Gastrocnemius medialis (tissue), 4 donors: ENCODE results near the gene SEMA4G. TPM values are rescaled to one million over a fixed set of nuclear protein-coding genes. Genes with fewer than 3 reads are reported as not detected.

ENCODE experiments used
- ATAC-seq, 2 donors: fragments of 150-250 bp; one replicate each; pipeline ENCODE4 v1.9.1; 2016
- DNase-seq, 2 donors: peaks; one replicate each; pipeline ENCODE4 v3.0.0-alpha.2; 2019
- H3K27ac ChIP-seq, 4 donors: fragments of 200-600 bp; sonication (generic); 1 replicate in 1 of 4; 2 replicates in 3 of 4; pipeline ENCODE4 v1.5.1; 2016 to 2018; ENCODE audit warnings: mild to moderate bottlenecking in 2 of 4, moderate library complexity in 1 of 4
- H3K27me3 ChIP-seq, 3 donors: fragments of 200-600 bp; sonication (generic) in 2 of 3; 1 replicate in 1 of 3; 2 replicates in 2 of 3; pipeline versions ENCODE4 v1.5.1 to v1.6.0; 2016 to 2019; ENCODE audit warnings: mild to moderate bottlenecking in 1 of 3, moderate library complexity in 1 of 3
- H3K36me3 ChIP-seq, 2 donors: fragments of 200-600 bp; sonication (generic) in 1 of 2; one replicate each; pipeline ENCODE4 v1.5.1; 2017 to 2018
- H3K4me1 ChIP-seq, 2 donors: fragments of 200-600 bp; sonication (generic) in 1 of 2; one replicate each; pipeline ENCODE4 v1.5.1; 2016 to 2017; ENCODE audit warnings: mild to moderate bottlenecking in 2 of 2
- H3K4me3 ChIP-seq, 4 donors: fragments of 200-600 bp; sonication (generic) in 3 of 4; 1 replicate in 1 of 4; 2 replicates in 3 of 4; pipeline ENCODE4 v1.5.1; 2016 to 2019; ENCODE audit warnings: mild to moderate bottlenecking in 2 of 4
- H3K9me3 ChIP-seq, 3 donors: fragments of 200-600 bp; sonication (generic) in 2 of 3; 1 replicate in 1 of 3; 2 replicates in 2 of 3; pipeline ENCODE4 v1.5.1; 2016 to 2019
- POLR2A ChIP-seq, 2 donors: fragments of 450-650 bp; IDR thresholded peaks; one replicate each; pipeline ENCODE4 v1.6.1; 2017; ENCODE audit warnings: antibody characterized with exemption in 2 of 2, mild to moderate bottlenecking in 2 of 2, moderate library complexity in 2 of 2
- in situ Hi-C, 4 donors: fragments of 200-750 bp; cut with MboI; loops; one replicate each; pipeline versions ENCODE4 v1.15.0 to v1.8.0; 2017; ENCODE audit warnings: low sequenced_read_pairs in 4 of 4
- intact Hi-C: fragments of 100-400 bp; cut with DNase I; formaldehyde crosslinking; loops from one replicate; pipeline ENCODE4 v1.15.1; 2023; ENCODE audit warnings: low total_unique reads
- total RNA-seq, 4 donors: library from RNA; depleted of rRNA; stranded (reverse); fragments of >200 nt; gene quantifications; one replicate each; pipeline versions ENCODE4 v1.1.0 to v1.2.3, GENCODE V29; 2016
- TF ChIP-seq, protein P1 (sequence below), 5 experiments: fragments of 450-650 bp in 3 of 5; fragments of 200-600 bp in 2 of 5; sonication (generic) in 2 of 5; IDR thresholded peaks in 4 of 5; conservative IDR thresholded peaks in 1 of 5; 1 replicate in 4 of 5; 2 replicates in 1 of 5; pipeline ENCODE4 v1.5.1; 2016 to 2019; ENCODE audit warnings: antibody characterized with exemption in 5 of 5, mild to moderate bottlenecking in 3 of 5, moderate library complexity in 3 of 5

Gene SEMA4G
- total RNA-seq, 4 donors from 2014 or later: 0.46 to 1.1 (median 0.52) TPM

DNA sequence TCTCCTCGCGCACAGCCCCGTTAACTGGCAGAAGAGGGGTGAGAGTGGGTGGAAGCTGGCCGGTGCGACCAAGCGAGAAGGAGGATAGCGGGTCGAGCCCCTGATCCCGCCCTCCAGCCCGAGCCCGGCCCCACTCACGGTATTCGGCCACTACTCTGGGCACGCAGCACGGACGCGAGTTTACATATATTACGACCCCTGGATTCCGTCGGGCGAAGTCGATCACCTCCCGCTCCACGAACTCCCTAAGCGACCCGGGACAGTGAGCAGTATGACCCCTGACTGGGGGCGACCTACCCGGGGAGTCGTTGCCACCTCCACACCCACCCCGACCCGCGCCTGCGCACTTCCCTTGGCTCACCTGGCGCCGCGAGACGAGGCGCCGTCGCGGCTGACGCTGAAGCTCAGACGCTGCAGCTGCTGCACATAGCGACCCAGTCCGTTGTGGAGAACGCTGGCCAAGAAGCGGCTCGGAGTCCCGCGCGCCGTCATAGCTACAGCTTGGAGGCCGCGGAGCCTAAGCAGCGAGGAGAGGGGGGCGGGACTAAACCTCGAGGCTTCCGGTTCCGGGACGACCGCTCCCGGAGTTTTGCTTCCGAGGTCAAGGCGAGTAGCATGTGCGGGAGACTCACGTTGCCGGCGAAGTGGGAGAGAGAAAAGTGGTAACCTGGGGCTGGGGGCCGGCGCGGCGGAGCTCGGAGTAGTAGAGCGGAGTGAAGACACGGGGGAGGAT is 17.8 kb downstream of the SEMA4G start, which contains the start of the genes MRPL43 and TWNK:
MRPL43 (minus strand) TSS at position 546 of the 733 bp plus-strand sequence; CDS start at position 492, 54 bp downstream.
TWNK (plus strand) TSS at position 592 of the 733 bp plus-strand sequence. CDS start 668 bp downstream, outside the sequence.
- Histone ChIP-seq H3K27ac (peak within 1 kb of the TSS; percentile 79 to 91 (median 84)), H3K9me3 (no peaks in the 10 kb centered on the region), H3K4me3 (peak within 1 kb of the TSS; percentile 78 to 96 (median 90)), H3K36me3 (peaks cover 0 to 37% of the 10 kb centered on the region in 2 donors), H3K27me3 (no peaks in the 10 kb centered on the region), H3K4me1 (peaks cover 32 to 37% of the 10 kb centered on the region in 2 donors)
- DNase-seq: peak; percentile 70 to 77
- in situ Hi-C loops: no loop called here
- intact Hi-C loops: no loop called here
- TF ChIP-seq POLR2A (IDR thresholded peaks at IDR 0.05): peak; percentile 43 to 51
- TF ChIP-seq, protein P1, sequence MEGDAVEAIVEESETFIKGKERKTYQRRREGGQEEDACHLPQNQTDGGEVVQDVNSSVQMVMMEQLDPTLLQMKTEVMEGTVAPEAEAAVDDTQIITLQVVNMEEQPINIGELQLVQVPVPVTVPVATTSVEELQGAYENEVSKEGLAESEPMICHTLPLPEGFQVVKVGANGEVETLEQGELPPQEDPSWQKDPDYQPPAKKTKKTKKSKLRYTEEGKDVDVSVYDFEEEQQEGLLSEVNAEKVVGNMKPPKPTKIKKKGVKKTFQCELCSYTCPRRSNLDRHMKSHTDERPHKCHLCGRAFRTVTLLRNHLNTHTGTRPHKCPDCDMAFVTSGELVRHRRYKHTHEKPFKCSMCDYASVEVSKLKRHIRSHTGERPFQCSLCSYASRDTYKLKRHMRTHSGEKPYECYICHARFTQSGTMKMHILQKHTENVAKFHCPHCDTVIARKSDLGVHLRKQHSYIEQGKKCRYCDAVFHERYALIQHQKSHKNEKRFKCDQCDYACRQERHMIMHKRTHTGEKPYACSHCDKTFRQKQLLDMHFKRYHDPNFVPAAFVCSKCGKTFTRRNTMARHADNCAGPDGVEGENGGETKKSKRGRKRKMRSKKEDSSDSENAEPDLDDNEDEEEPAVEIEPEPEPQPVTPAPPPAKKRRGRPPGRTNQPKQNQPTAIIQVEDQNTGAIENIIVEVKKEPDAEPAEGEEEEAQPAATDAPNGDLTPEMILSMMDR (IDR thresholded peaks at IDR 0.05 in 4 of 5, conservative IDR thresholded peaks at IDR 0.05 in 1 of 5): no peak
- ATAC-seq: peak; percentile 95

DNA sequence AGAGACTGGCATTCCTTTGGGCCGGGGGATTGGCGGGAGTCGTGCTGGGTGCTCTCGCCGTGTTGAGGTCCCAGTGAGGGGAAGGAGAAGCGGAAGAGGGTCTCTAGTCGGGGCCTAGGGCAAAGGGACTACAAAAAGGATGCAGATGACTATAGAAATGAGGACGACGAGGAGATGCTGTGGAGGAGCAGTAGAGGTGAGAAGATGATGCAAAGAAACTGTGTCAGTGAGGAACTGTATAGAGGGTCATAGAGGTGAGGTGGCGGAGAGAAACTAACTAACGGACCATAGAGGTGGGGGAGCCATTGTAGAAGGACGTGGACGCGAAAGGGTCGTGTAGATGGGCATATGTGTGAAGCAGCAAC is 18.4 kb downstream of the SEMA4G start:
- peaks cover 32 to 37% of the 10 kb centered on the region in 2 donors for H3K4me1 ChIP-seq
- TF ChIP-seq POLR2A (IDR thresholded peaks at IDR 0.05): peak in 1 of 2 donors; percentile 6
- TF ChIP-seq, protein P1 (IDR thresholded peaks at IDR 0.05 in 4 of 5, conservative IDR thresholded peaks at IDR 0.05 in 1 of 5): no peak
- ATAC-seq (no peak), DNase-seq (no peak)
- H3K4me3 ChIP-seq: peak overlapping the region; percentile 78 to 96 (median 90)
- peak overlapping the region; percentile 79 to 91 (median 84) for H3K27ac ChIP-seq
- in situ Hi-C loops: no loop called here
- H3K9me3 ChIP-seq: no peaks in the 10 kb centered on the region
- H3K27me3 ChIP-seq: no peaks in the 10 kb centered on the region
- intact Hi-C loops: no loop called here
- peaks cover 0 to 37% of the 10 kb centered on the region in 2 donors for H3K36me3 ChIP-seq

DNA sequence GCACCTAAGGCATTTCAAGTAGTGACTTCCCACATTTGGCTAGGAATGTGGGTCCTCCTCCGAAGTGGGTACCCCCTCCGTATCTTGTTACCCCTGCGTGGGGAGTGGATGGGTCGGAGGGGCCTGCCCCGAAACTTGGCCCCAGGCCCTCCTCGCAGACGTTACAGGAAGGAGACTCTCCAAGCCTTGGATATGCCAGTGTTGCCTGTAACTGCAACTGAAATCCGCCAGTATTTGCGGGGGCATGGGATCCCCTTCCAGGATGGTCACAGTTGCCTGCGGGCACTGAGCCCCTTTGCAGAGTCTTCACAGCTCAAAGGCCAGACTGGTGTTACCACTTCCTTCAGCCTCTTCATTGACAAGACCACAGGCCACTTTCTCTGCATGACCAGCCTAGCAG is 18.9 kb downstream of the SEMA4G start:
- Histone ChIP-seq H3K27ac (peak overlapping the region in 2 of 4 donors; percentile 86 to 91), H3K27me3 (no peaks in the 10 kb centered on the region), H3K9me3 (no peaks in the 10 kb centered on the region), H3K36me3 (peaks cover 0 to 40% of the 10 kb centered on the region in 2 donors), H3K4me1 (peaks cover 32 to 37% of the 10 kb centered on the region in 2 donors), H3K4me3 (peak overlapping the region; percentile 78 to 96 (median 90))
- intact Hi-C loops: no loop called here
- in situ Hi-C loops: no loop called here
- TF ChIP-seq, protein P1 (IDR thresholded peaks at IDR 0.05 in 4 of 5, conservative IDR thresholded peaks at IDR 0.05 in 1 of 5): no peak
- TF ChIP-seq POLR2A (IDR thresholded peaks at IDR 0.05): no peak
- ATAC-seq: no peak
- no peak for DNase-seq

DNA sequence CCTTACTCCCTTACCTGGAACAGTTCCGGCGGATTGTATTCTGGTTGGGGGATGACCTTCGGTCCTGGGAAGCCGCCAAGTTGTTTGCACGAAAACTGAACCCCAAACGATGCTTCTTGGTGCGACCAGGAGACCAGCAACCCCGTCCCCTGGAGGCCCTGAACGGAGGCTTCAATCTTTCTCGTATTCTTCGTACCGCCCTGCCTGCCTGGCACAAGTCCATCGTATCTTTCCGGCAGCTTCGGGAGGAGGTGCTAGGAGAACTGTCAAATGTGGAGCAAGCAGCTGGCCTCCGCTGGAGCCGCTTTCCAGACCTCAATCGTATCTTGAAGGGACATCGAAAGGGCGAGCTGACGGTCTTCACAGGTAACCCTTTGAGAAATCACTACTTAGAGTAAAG is 19.8 kb downstream of the SEMA4G start:
- no peak overlapping the region for H3K27ac ChIP-seq
- H3K27me3 ChIP-seq: no peaks in the 10 kb centered on the region
- H3K4me3 ChIP-seq: no peak overlapping the region
- H3K4me1 ChIP-seq: peaks cover 32 to 37% of the 10 kb centered on the region in 2 donors
- in situ Hi-C loops: no loop called here
- H3K9me3 ChIP-seq: no peaks in the 10 kb centered on the region
- ATAC-seq: no peak
- no peak for TF ChIP-seq POLR2A (IDR thresholded peaks at IDR 0.05)
- TF ChIP-seq, protein P1 (IDR thresholded peaks at IDR 0.05 in 4 of 5, conservative IDR thresholded peaks at IDR 0.05 in 1 of 5): no peak
- no peak for DNase-seq
- H3K36me3 ChIP-seq: peaks cover 0 to 49% of the 10 kb centered on the region in 2 donors
- intact Hi-C loops: no loop called here
